K562 (cell line): ENCODE data around the gene MTERF2.

Source experiments
- ADNP ChIP-seq: fragments of 200-800 bp; sonication (Bioruptor generic); IDR thresholded peaks from 2 replicates; pipeline ENCODE4 v1.6.1; 2016; ENCODE audit warnings: missing genetic modification characterization, missing compliant biosample characterization
- BRCA1 ChIP-seq, 2 experiments: fragments of 450-650 bp in 1 of 2; sonication (generic) in 1 of 2; formaldehyde crosslinking in 1 of 2; IDR thresholded peaks; 2 replicates each; pipeline versions ENCODE4 v1.5.0 to v1.6.1; 2017 to 2020; ENCODE audit warnings: mild to moderate bottlenecking in 1 of 2, missing genetic modification reagents in 1 of 2
- CTCF ChIP-seq, 3 experiments: IDR thresholded peaks in 2 of 3; conservative IDR thresholded peaks in 1 of 3; 2 replicates each; pipeline ENCODE4 v1.5.1; 2011 to 2012; ENCODE audit warnings: low read length in 3 of 3, mild to moderate bottlenecking in 3 of 3, control low read depth in 2 of 3, improper control_type of control experiment in 1 of 3, inconsistent platforms in 1 of 3, low read depth in 1 of 3, mixed read lengths in 1 of 3, moderate library complexity in 1 of 3; ENCODE audit not compliant: insufficient read depth in 2 of 3
- ETV5 ChIP-seq: sonication (generic); formaldehyde crosslinking; IDR thresholded peaks from 2 replicates; pipeline ENCODE4 v1.4.0; 2020; ENCODE audit warnings: low read depth, mild to moderate bottlenecking, missing genetic modification reagents
- EZH2 ChIP-seq: IDR thresholded peaks from 2 replicates; pipeline ENCODE4 v1.6.1; 2012; ENCODE audit warnings: low read depth, mild to moderate bottlenecking, inconsistent platforms, low read length, borderline replicate concordance
- FOS ChIP-seq: IDR thresholded peaks from 3 replicates; pipeline ENCODE4 v1.6.1; 2011; ENCODE audit not compliant: insufficient read length; ENCODE audit errors: extremely low read depth
- MAFK ChIP-seq: IDR thresholded peaks from 2 replicates; pipeline ENCODE4 v1.6.1; 2011; ENCODE audit warnings: low read length, improper control_type of control experiment
- NCOA1 ChIP-seq: fragments of 450-650 bp; IDR thresholded peaks from 2 replicates; pipeline ENCODE4 v1.6.1; 2016; ENCODE audit warnings: low read depth
- POLR2AphosphoS2 ChIP-seq: IDR thresholded peaks from 2 replicates; pipeline ENCODE4 v1.6.1; 2012; ENCODE audit warnings: low read length, improper control_type of control experiment
- RBM34 ChIP-seq: fragments of 200-400 bp; formaldehyde crosslinking; IDR thresholded peaks from 2 replicates; pipeline ENCODE4 v1.6.1; 2018; ENCODE audit warnings: low read length, borderline replicate concordance; ENCODE audit not compliant: insufficient read depth
- YBX1 ChIP-seq: fragments of 450-650 bp; IDR thresholded peaks from 2 replicates; pipeline ENCODE4 v1.7.1; 2016; ENCODE audit warnings: mild to moderate bottlenecking
- ZNF274 ChIP-seq: IDR thresholded peaks from 2 replicates; pipeline ENCODE4 v1.6.1; 2011; ENCODE audit warnings: low read depth, mild to moderate bottlenecking, low read length, moderate library complexity, borderline replicate concordance

- TF ChIP-seq FOS: no peak
- no peak for TF ChIP-seq POLR2AphosphoS2
- no peak for TF ChIP-seq ZNF274
- TF ChIP-seq BRCA1 (IDR thresholded peaks at IDR 0.05): no peak
- no peak for TF ChIP-seq BRCA1 (CRISPR knock-in tag; IDR thresholded peaks at IDR 0.05)
- TF ChIP-seq YBX1: no peak
- no peak for TF ChIP-seq ETV5 (CRISPR knock-in tag)
- TF ChIP-seq ADNP (tag): no peak
- TF ChIP-seq CTCF (IDR thresholded peaks at IDR 0.05 in 2 of 3, conservative IDR thresholded peaks at IDR 0.05 in 1 of 3; ENCODE audit: insufficient read depth in 2 of 3, low read depth in 1 of 3, low read length in 3 of 3): no peak
- TF ChIP-seq EZH2: no peak
- TF ChIP-seq NCOA1: no peak
- no peak for TF ChIP-seq RBM34
- no peak for TF ChIP-seq MAFK
Observed at GRCh38 chr12:106971065-106971464, 15.9 kb downstream of the MTERF2 start.
